Prostate gland (tissue), 2 donors: Measurements from ENCODE around the gene SPPL3. TPM values are rescaled to one million over a fixed set of nuclear protein-coding genes. Genes with fewer than 3 reads are reported as not detected.

Source experiments
- DNase-seq: peaks from one replicate; pipeline ENCODE4 v3.0.0-alpha.2; 2019; ENCODE audit warnings: low spot score
- H3K27ac ChIP-seq, 2 donors: fragments of 200-600 bp; sonication (generic); 2 replicates each; pipeline ENCODE4 v1.5.1; 2017 to 2019
- H3K27me3 ChIP-seq: fragments of 200-600 bp; sonication (generic); replicated peaks from 2 replicates; pipeline ENCODE4 v1.5.1; 2019; ENCODE audit not compliant: insufficient read depth
- H3K36me3 ChIP-seq, 2 donors: fragments of 200-600 bp; sonication (generic); 1 replicate in 1 of 2; 2 replicates in 1 of 2; pipeline versions ENCODE4 v1.5.1 to v1.8.1; 2017 to 2019
- H3K4me1 ChIP-seq: fragments of 200-600 bp; sonication (generic); replicated peaks from 2 replicates; pipeline ENCODE4 v1.5.1; 2019
- H3K4me3 ChIP-seq, 2 donors: fragments of 200-600 bp; sonication (generic); 2 replicates each; pipeline ENCODE4 v1.5.1; 2017 to 2019
- H3K9me3 ChIP-seq: fragments of 200-600 bp; sonication (generic); 2 replicates; pipeline ENCODE4 v1.5.1; 2017
- POLR2A ChIP-seq: fragments of 450-650 bp; IDR thresholded peaks from one replicate; pipeline ENCODE4 v1.6.1; 2016; ENCODE audit warnings: antibody characterized with exemption, mild to moderate bottlenecking
- POLR2AphosphoS5 ChIP-seq: sonication (generic); formaldehyde crosslinking; IDR thresholded peaks from one replicate; pipeline ENCODE4 v1.6.1; 2017; ENCODE audit warnings: antibody characterized with exemption
- WGBS: methylation state at CpG from one replicate; pipeline ENCODE4 v1.1.5; 2018; 5-methylcytosine and 5-hydroxymethylcytosine counted together
- intact Hi-C: fragments of 100-400 bp; cut with DNase I; formaldehyde crosslinking; loops from one replicate; pipeline ENCODE4 v1.14.2; 2022
- total RNA-seq, 2 donors: library from RNA; depleted of rRNA; stranded (reverse); fragments of >200 nt; gene quantifications; one replicate each; pipeline ENCODE4 v1.1.0, GENCODE V29; 2016
- TF ChIP-seq, protein P1 (sequence below), 4 experiments: fragments of 200-600 bp in 2 of 4; fragments of 450-650 bp in 2 of 4; sonication (generic) in 2 of 4; IDR thresholded peaks; 1 replicate in 3 of 4; 2 replicates in 1 of 4; pipeline ENCODE4 v1.5.1; 2016 to 2019; ENCODE audit warnings: antibody characterized with exemption in 4 of 4, mild to moderate bottlenecking in 2 of 4, moderate library complexity in 2 of 4

The SPPL3 gene
- total RNA-seq, 2 donors from 2014 or later = 36.0 to 37.1 TPM

GRCh38 chr12:120826335-120826734 lies 77.8 kb downstream of the SPPL3 start:
- Histone ChIP-seq H3K9me3 (no peaks in the 10 kb centered on the region), H3K4me1 (no peaks in the 10 kb centered on the region), H3K36me3 (no peaks in the 10 kb centered on the region), H3K27me3 (no peaks in the 10 kb centered on the region), H3K4me3 (no peak overlapping the region), H3K27ac (no peak overlapping the region)
- TF ChIP-seq, protein P1, sequence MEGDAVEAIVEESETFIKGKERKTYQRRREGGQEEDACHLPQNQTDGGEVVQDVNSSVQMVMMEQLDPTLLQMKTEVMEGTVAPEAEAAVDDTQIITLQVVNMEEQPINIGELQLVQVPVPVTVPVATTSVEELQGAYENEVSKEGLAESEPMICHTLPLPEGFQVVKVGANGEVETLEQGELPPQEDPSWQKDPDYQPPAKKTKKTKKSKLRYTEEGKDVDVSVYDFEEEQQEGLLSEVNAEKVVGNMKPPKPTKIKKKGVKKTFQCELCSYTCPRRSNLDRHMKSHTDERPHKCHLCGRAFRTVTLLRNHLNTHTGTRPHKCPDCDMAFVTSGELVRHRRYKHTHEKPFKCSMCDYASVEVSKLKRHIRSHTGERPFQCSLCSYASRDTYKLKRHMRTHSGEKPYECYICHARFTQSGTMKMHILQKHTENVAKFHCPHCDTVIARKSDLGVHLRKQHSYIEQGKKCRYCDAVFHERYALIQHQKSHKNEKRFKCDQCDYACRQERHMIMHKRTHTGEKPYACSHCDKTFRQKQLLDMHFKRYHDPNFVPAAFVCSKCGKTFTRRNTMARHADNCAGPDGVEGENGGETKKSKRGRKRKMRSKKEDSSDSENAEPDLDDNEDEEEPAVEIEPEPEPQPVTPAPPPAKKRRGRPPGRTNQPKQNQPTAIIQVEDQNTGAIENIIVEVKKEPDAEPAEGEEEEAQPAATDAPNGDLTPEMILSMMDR (IDR thresholded peaks at IDR 0.05) = no peak
- TF ChIP-seq POLR2AphosphoS5 (no peak), POLR2A (no peak)
- 47% methylated on average over 4 of the region's 4 CpGs for WGBS
- DNase-seq = no peak
- intact Hi-C loops = no loop called here

- no peaks in the 10 kb centered on the region for H3K36me3 ChIP-seq
- no peaks in the 10 kb centered on the region for H3K27me3 ChIP-seq
- H3K27ac ChIP-seq = no peak overlapping the region
- DNase-seq = no peak
- WGBS = 74% methylated on average over 3 of the region's 3 CpGs
- intact Hi-C loops = no loop called here
- H3K9me3 ChIP-seq = no peaks in the 10 kb centered on the region
- H3K4me3 ChIP-seq = no peak overlapping the region
- TF ChIP-seq, protein P1 (IDR thresholded peaks at IDR 0.05) = no peak
- TF ChIP-seq POLR2A = no peak
- TF ChIP-seq POLR2AphosphoS5 = no peak
- H3K4me1 ChIP-seq = no peaks in the 10 kb centered on the region
Observed at GRCh38 chr12:120825337-120825736, 78.8 kb downstream of the SPPL3 start.

- H3K27me3 ChIP-seq = no peaks in the 10 kb centered on the region
- TF ChIP-seq, protein P1 (IDR thresholded peaks at IDR 0.05) = no peak
- TF ChIP-seq POLR2AphosphoS5 (no peak), POLR2A (no peak)
- H3K4me3 ChIP-seq = no peak overlapping the region
- H3K4me1 ChIP-seq = no peaks in the 10 kb centered on the region
- intact Hi-C loops = no loop called here
- H3K9me3 ChIP-seq = no peaks in the 10 kb centered on the region
- H3K27ac ChIP-seq = no peak overlapping the region
- DNase-seq = no peak
- WGBS = 74% methylated on average over 9 of the region's 9 CpGs
- H3K36me3 ChIP-seq = no peaks in the 10 kb centered on the region
Observed at GRCh38 chr12:120822832-120823503, 81.2 kb downstream of the SPPL3 start.

- no peak for TF ChIP-seq POLR2A
- TF ChIP-seq, protein P1 (IDR thresholded peaks at IDR 0.05) = no peak
- TF ChIP-seq POLR2AphosphoS5 = no peak
- 77% methylated on average over 2 of the region's 2 CpGs for WGBS
- no peaks in the 10 kb centered on the region for H3K9me3 ChIP-seq
- H3K4me3 ChIP-seq = no peak overlapping the region
- H3K27me3 ChIP-seq = no peaks in the 10 kb centered on the region
- DNase-seq = no peak
- no peaks in the 10 kb centered on the region for H3K36me3 ChIP-seq
- intact Hi-C loops = no loop called here
- no peak overlapping the region for H3K27ac ChIP-seq
- no peaks in the 10 kb centered on the region for H3K4me1 ChIP-seq
Observed at GRCh38 chr12:120821878-120822277, 82.3 kb downstream of the SPPL3 start.

DNA sequence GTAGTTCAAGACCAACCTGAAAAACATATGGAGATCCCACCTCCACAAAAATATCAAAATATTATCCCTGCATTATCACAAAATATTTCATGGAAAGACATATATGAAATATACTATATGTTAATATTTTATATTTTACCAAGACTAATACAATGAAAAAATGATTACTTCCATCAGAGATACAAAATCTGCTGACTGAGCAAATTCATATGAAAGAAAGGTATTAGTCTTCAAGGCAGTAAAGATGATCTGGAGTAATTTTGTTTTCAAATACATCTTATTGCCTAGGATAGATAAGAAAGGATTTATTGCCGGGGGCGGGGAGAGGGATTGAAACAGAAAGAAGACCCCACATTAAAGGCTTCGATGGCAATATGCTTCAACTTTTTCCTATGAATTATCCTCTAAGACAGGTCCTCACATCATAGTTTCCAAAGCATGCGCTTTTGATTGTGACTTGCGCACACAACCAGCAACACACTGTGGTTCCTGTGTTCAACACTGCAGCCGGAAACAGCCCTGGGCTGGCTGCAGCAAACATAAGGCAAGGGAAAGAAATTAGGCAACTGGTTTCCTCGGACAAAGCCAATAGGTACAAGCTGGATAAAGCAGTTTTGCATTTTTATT lies 83.2 kb downstream of the SPPL3 start:
- H3K27me3 ChIP-seq = no peaks in the 10 kb centered on the region
- H3K36me3 ChIP-seq = no peaks in the 10 kb centered on the region
- 83% methylated on average over 7 of the region's 7 CpGs for WGBS
- intact Hi-C loops = no loop called here
- no peak overlapping the region for H3K4me3 ChIP-seq
- H3K4me1 ChIP-seq = no peaks in the 10 kb centered on the region
- no peak for DNase-seq
- no peak overlapping the region for H3K27ac ChIP-seq
- no peaks in the 10 kb centered on the region for H3K9me3 ChIP-seq
- TF ChIP-seq POLR2A (no peak), POLR2AphosphoS5 (no peak)
- TF ChIP-seq, protein P1 (IDR thresholded peaks at IDR 0.05) = no peak
